Trophoblast cell (in vitro differentiated cells and primary cell): Measurements from ENCODE around the gene LGR5.

ENCODE experiments used
- DNase-seq, 2 donors: peaks; one replicate each; pipeline ENCODE4 v3.0.0-alpha.2; 2016
- H2AFZ ChIP-seq: 2 replicates; pipeline ENCODE4 v1.6.1; 2013; ENCODE audit warnings: low read length, moderate library complexity, mild to moderate bottlenecking; ENCODE audit not compliant: insufficient read depth, poor library complexity
- H2AK5ac ChIP-seq: 2 replicates; pipeline ENCODE4 v1.6.1; 2013; ENCODE audit warnings: mild to moderate bottlenecking, low read length
- H2BK120ac ChIP-seq: 2 replicates; pipeline ENCODE4 v1.6.1; 2013; ENCODE audit warnings: low read length, mild to moderate bottlenecking, moderate library complexity; ENCODE audit not compliant: insufficient read depth, poor library complexity
- H2BK12ac ChIP-seq: 2 replicates; pipeline ENCODE4 v1.6.1; 2013; ENCODE audit warnings: mild to moderate bottlenecking, low read length, moderate library complexity
- H2BK5ac ChIP-seq: 2 replicates; pipeline ENCODE4 v1.6.1; 2013; ENCODE audit warnings: low read length, low read depth, moderate library complexity, mild to moderate bottlenecking; ENCODE audit not compliant: poor library complexity
- H3K14ac ChIP-seq: 2 replicates; pipeline ENCODE4 v1.6.1; 2013; ENCODE audit warnings: mild to moderate bottlenecking, low read length
- H3K18ac ChIP-seq: 2 replicates; pipeline ENCODE4 v1.6.1; 2013; ENCODE audit warnings: mild to moderate bottlenecking, low read length
- H3K23ac ChIP-seq: 2 replicates; pipeline ENCODE4 v1.6.1; 2013; ENCODE audit warnings: low read length
- H3K27ac ChIP-seq: 2 replicates; pipeline ENCODE4 v1.5.1; 2013; ENCODE audit warnings: low read depth, mild to moderate bottlenecking, inconsistent platforms, low read length, moderate library complexity
- H3K27me3 ChIP-seq: 2 replicates; pipeline ENCODE4 v1.6.1; 2013; ENCODE audit warnings: inconsistent platforms, mild to moderate bottlenecking, low read length, moderate library complexity; ENCODE audit not compliant: insufficient read depth
- H3K36me3 ChIP-seq, 2 experiments: 1 replicate in 1 of 2; 2 replicates in 1 of 2; pipeline ENCODE4 v1.6.1; 2013; ENCODE audit warnings: low read length in 2 of 2, mild to moderate bottlenecking in 2 of 2, moderate library complexity in 1 of 2; ENCODE audit not compliant: insufficient read depth in 2 of 2, control insufficient read depth in 1 of 2
- H3K4ac ChIP-seq: 2 replicates; pipeline ENCODE4 v1.6.1; 2013; ENCODE audit warnings: low read depth, mild to moderate bottlenecking, low read length, moderate library complexity
- H3K4me1 ChIP-seq, 2 experiments: 1 replicate in 1 of 2; 2 replicates in 1 of 2; pipeline ENCODE4 v1.6.1; 2013; ENCODE audit warnings: low read length in 2 of 2, mild to moderate bottlenecking in 2 of 2, moderate library complexity in 1 of 2; ENCODE audit not compliant: insufficient read depth in 2 of 2, control insufficient read depth in 1 of 2
- H3K4me2 ChIP-seq: 2 replicates; pipeline ENCODE4 v1.6.1; 2013; ENCODE audit warnings: inconsistent platforms, mild to moderate bottlenecking, low read length, moderate library complexity
- H3K4me3 ChIP-seq: 2 replicates; pipeline ENCODE4 v1.5.1; 2013; ENCODE audit warnings: mild to moderate bottlenecking, low read depth, low read length, inconsistent platforms
- H3K79me1 ChIP-seq: one replicate; pipeline ENCODE4 v1.6.1; 2013; ENCODE audit warnings: low read length
- H3K79me2 ChIP-seq: 2 replicates; pipeline ENCODE4 v1.6.1; 2013; ENCODE audit warnings: low read length, mild to moderate bottlenecking; ENCODE audit not compliant: control insufficient read depth, insufficient read depth, poor library complexity
- H3K9ac ChIP-seq: 2 replicates; pipeline ENCODE4 v1.6.1; 2013; ENCODE audit warnings: mild to moderate bottlenecking, low read length
- H3K9me3 ChIP-seq: 2 replicates; pipeline ENCODE4 v1.6.1; 2013; ENCODE audit warnings: low read depth, mild to moderate bottlenecking, control low read depth, inconsistent platforms, low read length; ENCODE audit not compliant: insufficient read depth
- H4K12ac ChIP-seq: 2 replicates; pipeline ENCODE4 v1.6.1; 2013; ENCODE audit warnings: low read depth, mild to moderate bottlenecking, low read length, moderate library complexity
- H4K8ac ChIP-seq: 2 replicates; pipeline ENCODE4 v1.6.1; 2013; ENCODE audit warnings: low read depth, mild to moderate bottlenecking, low read length, moderate library complexity
- H4K91ac ChIP-seq: one replicate; pipeline ENCODE4 v1.6.1; 2013; ENCODE audit warnings: low read depth, mild to moderate bottlenecking, low read length, moderate library complexity
- WGBS: extraction: QIAGEN DNeasy Blood & Tissue Kit; methylation state at CpG from one replicate; pipeline ENCODE4 v1.1.7; 2013; ENCODE audit warnings: missing lambda C conversion rate; ENCODE audit not compliant: insufficient read length, insufficient coverage; ENCODE audit errors: extremely low coverage; 5-methylcytosine and 5-hydroxymethylcytosine counted together

Gene LGR5

DNA sequence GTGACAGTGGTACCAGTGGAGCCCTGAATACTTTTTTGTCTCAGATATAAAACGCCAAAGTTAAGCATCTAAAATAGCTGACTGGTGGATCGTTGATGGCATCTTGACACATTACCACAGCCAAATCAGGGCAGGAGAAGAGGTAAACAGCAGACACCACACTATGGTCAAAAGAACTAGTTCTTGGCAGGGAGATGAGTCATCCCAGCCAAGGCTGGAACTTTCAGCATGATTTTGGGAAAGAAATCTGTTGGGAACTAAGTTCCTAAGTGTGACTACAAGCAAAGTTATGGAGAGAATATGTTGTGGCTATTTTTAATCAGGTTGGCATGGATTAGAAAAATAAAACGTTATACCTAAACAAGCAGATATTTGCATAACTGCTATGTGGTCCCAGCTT lies 36.9 kb downstream of the LGR5 start:
- H3K79me1 ChIP-seq, result no peaks in the 10 kb centered on the region
- H4K91ac ChIP-seq, result no peak overlapping the region
- no peaks in the 10 kb centered on the region for H3K36me3 ChIP-seq
- no peak overlapping the region for H2BK5ac ChIP-seq
- no peak overlapping the region for H3K4me2 ChIP-seq
- H3K27ac ChIP-seq, result no peak overlapping the region
- H4K12ac ChIP-seq, result no peak overlapping the region
- no peak overlapping the region for H3K4ac ChIP-seq
- no peak overlapping the region for H3K4me3 ChIP-seq
- H3K23ac ChIP-seq, result no peak overlapping the region
- H2BK12ac ChIP-seq, result no peak overlapping the region
- H3K18ac ChIP-seq, result no peak overlapping the region
- no peaks in the 10 kb centered on the region for H3K79me2 ChIP-seq
- no peak overlapping the region for H2AFZ ChIP-seq
- no peaks in the 10 kb centered on the region for H3K9me3 ChIP-seq
- H2AK5ac ChIP-seq, result no peak overlapping the region
- H2BK120ac ChIP-seq, result no peak overlapping the region
- H3K14ac ChIP-seq, result no peak overlapping the region
- H4K8ac ChIP-seq, result no peak overlapping the region
- H3K27me3 ChIP-seq, result no peaks in the 10 kb centered on the region
- H3K9ac ChIP-seq, result no peak overlapping the region
- no CpG with 5 or more reads among the region's 3 CpGs for WGBS
- no peaks in the 10 kb centered on the region for H3K4me1 ChIP-seq
- DNase-seq, result peak in 1 of 2 donors; percentile 58

DNA sequence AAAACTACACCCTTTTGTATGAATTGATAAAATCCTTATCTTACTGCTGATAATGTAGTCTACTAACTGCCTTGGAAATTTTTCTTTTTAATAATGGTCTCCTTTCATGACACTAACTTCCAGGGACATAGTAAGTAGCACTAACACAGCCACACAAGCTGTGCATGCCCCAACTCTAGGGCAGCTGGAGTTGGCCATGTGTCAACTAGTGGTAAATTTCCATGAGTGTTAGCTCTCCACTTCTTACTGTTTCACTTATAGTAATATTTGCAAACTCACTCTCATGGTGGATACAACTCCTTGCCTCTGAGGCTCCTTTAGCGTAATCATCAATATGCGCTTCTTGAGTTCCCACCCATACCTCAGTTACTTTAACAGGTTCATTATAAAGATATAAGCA lies 38.0 kb downstream of the LGR5 start:
- Histone ChIP-seq H3K4me3 (no peak overlapping the region), H2BK12ac (no peak overlapping the region), H3K79me2 (no peaks in the 10 kb centered on the region), H3K23ac (no peak overlapping the region), H2BK5ac (no peak overlapping the region), H3K27ac (no peak overlapping the region), H2BK120ac (no peak overlapping the region), H3K79me1 (no peaks in the 10 kb centered on the region), H2AFZ (no peak overlapping the region), H4K8ac (no peak overlapping the region), H3K4me2 (no peak overlapping the region), H4K91ac (no peak overlapping the region), H3K9ac (no peak overlapping the region), H3K14ac (no peak overlapping the region), H3K36me3 (no peaks in the 10 kb centered on the region), H4K12ac (no peak overlapping the region), H2AK5ac (no peak overlapping the region), H3K4me1 (no peaks in the 10 kb centered on the region), H3K18ac (no peak overlapping the region), H3K9me3 (no peaks in the 10 kb centered on the region), H3K27me3 (no peaks in the 10 kb centered on the region), H3K4ac (no peak overlapping the region)
- no CpG with 5 or more reads among the region's 2 CpGs for WGBS
- no peak for DNase-seq

DNA sequence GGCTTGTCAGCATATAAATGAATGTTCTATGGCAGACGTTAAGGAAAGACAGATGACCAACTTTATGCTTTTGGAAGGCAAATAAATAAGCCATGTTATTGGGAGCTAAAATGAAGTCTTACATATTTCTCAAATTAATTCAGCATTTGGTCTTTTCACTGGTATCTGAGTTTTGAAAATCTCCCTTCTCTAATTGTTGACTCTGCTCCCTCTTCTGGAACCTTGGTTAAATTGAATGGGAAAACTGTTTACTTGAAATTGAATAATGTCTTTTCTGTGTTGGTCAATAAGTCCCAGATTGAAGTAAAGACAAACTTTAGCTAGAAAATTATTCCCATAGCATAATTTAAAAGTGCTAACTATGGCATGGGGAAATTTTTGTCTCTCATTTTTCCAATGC lies 38.7 kb downstream of the LGR5 start:
- no CpG with 5 or more reads among the region's 1 CpG for WGBS
- Histone ChIP-seq H3K27ac (no peak overlapping the region), H3K4me1 (no peaks in the 10 kb centered on the region), H3K9me3 (no peaks in the 10 kb centered on the region), H2BK120ac (no peak overlapping the region), H3K36me3 (no peaks in the 10 kb centered on the region), H2AK5ac (no peak overlapping the region), H3K23ac (no peak overlapping the region), H4K91ac (no peak overlapping the region), H3K27me3 (no peaks in the 10 kb centered on the region), H3K79me2 (no peaks in the 10 kb centered on the region), H3K9ac (no peak overlapping the region), H2AFZ (no peak overlapping the region), H3K4me3 (no peak overlapping the region), H2BK12ac (no peak overlapping the region), H3K79me1 (no peaks in the 10 kb centered on the region), H3K4ac (no peak overlapping the region), H3K4me2 (no peak overlapping the region), H3K18ac (no peak overlapping the region), H4K8ac (no peak overlapping the region), H2BK5ac (no peak overlapping the region), H4K12ac (no peak overlapping the region), H3K14ac (no peak overlapping the region)
- DNase-seq, result no peak

DNA sequence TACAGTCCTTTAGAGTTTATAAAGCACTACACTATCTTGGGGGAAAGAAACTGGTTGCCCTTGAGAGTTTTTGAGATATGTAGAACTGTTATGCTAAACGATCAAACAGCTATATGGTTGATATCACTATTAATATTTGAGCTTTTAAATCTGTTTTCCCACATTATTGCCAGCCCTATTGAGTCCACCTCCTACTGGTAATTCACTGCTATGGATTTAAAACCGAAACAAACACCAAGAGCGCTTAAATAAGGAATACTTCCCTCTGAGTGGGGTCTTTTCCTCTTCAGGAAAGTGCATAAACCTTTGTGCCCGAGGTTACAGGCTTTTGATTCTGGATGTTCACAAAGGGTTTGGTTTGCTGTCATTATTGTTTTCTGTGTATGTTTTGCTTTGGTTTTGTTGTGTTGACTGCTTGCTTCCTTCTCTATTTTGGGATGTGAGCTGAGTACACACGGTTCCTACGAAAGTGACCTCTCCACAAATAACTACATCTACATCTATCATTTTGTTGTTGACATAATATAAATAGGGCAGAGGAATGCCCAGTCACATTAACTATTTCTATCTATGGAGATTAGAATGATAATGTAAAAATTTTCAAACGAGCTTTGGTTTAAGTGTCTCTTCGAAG lies 44.8 kb downstream of the LGR5 start:
- H2AK5ac ChIP-seq, result no peak overlapping the region
- WGBS, result no CpG with 5 or more reads among the region's 8 CpGs
- H2AFZ ChIP-seq, result no peak overlapping the region
- H3K18ac ChIP-seq, result no peak overlapping the region
- H3K4me1 ChIP-seq, result no peaks in the 10 kb centered on the region
- H3K36me3 ChIP-seq, result no peaks in the 10 kb centered on the region
- no peak overlapping the region for H3K4ac ChIP-seq
- H3K14ac ChIP-seq, result no peak overlapping the region
- H3K4me3 ChIP-seq, result no peak overlapping the region
- H2BK120ac ChIP-seq, result no peak overlapping the region
- H4K12ac ChIP-seq, result no peak overlapping the region
- H3K79me1 ChIP-seq, result no peaks in the 10 kb centered on the region
- H4K91ac ChIP-seq, result no peak overlapping the region
- H3K79me2 ChIP-seq, result no peaks in the 10 kb centered on the region
- DNase-seq, result no peak
- no peak overlapping the region for H4K8ac ChIP-seq
- no peak overlapping the region for H3K23ac ChIP-seq
- H3K9ac ChIP-seq, result no peak overlapping the region
- no peak overlapping the region for H2BK5ac ChIP-seq
- no peaks in the 10 kb centered on the region for H3K27me3 ChIP-seq
- H2BK12ac ChIP-seq, result no peak overlapping the region
- H3K4me2 ChIP-seq, result no peak overlapping the region
- no peak overlapping the region for H3K27ac ChIP-seq
- no peaks in the 10 kb centered on the region for H3K9me3 ChIP-seq
